ENCODE results near the gene LYAR. TPM values are rescaled to one million over a fixed set of nuclear protein-coding genes. Genes with fewer than 3 reads are reported as not detected.
"Not testable (repeated sequence)": the region's sequence is repeated elsewhere in the genome, so short reads cannot be mapped to it uniquely, and the experiment has no call there.

LYAR gene
- total and polyA plus RNA-seq, 2 donors (not counting 3 experiments of a cell fraction or from before 2014, with no cell fraction given): 4.2 to 24.6 TPM

DNA sequence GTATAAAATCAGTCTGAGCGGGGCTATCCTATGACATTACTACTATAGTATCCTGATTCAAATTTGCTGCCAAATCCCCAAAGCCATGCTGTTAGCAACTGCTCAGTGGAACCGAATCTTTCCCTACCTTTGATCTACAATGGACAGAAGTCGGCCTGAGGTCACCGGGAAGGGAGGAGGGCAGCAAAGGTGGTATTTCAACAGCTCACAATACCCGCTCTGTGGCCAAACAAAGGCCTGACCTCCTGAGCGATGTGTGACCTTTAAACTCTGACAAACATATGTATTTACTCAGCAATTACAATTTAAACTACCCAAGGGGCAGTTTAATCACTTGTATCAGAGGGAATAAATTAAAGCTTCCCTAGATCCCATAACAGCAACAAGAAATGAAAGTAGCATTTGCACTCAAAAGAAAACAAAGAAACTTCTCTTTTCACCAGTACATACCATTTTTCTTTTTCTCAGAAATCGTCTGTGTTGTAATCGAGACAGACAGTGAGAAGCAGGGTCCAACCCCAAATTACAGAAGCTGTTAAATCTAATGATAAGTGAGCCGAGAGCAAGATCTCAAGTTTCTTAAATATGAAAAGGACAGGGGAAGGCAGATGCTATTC lies 30.4 kb downstream of the LYAR start:
- intact Hi-C loops (cut with micrococcal nuclease): loop anchor here (1.0 kb wide), 2 partner anchors 76 to 171 kb away; no protein-coding TSS in a partner anchor

DNA sequence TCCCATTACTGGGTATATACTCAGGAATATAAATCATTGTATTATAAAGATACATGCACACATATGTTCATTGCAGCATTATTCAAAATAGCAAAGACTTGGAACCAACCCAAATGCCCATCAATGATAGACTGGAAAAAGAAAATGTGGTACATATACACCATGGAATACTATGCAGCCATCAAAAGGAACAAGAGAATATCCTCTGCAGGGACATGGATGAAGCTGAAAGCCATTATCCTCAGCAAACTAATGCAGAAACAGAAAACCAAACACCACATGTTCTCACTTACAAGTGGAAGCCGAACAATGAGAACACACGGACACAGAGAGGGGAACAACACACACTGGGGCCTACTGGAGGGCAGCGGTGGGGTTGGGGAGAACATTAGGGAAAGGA lies 32.2 kb downstream of the LYAR start:
- FAIRE-seq; dilution Hi-C loops (cut with MboI; ENCODE audit: extremely low pct_ligation_motif_present, low sequenced_read_pairs); H3K27ac ChIP-seq (ENCODE audit: insufficient read depth, low read depth, low read length); H3K9ac ChIP-seq (replicated peaks; ENCODE audit: extremely low read depth, insufficient read depth, low read length); H3K4me2 ChIP-seq (ENCODE audit: insufficient read depth, low read length); DNase-seq (ENCODE audit: low read depth, low spot score); H3K36me3 ChIP-seq (ENCODE audit: control insufficient read depth in 2 of 2, extremely low read depth in 1 of 2, insufficient read depth in 2 of 2, low read length in 2 of 2); H3K4me3 ChIP-seq (replicated peaks in 1 of 3; ENCODE audit: insufficient read depth in 1 of 3, low read depth in 1 of 3, low read length in 3 of 3); H3K9me1 ChIP-seq (replicated peaks; ENCODE audit: control insufficient read depth, extremely low read depth, insufficient read depth, low read length); H3K27me3 ChIP-seq (ENCODE audit: control insufficient read depth in 2 of 2, insufficient read depth in 2 of 2, low read length in 2 of 2); H3K79me2 ChIP-seq (ENCODE audit: control insufficient read depth, insufficient read depth, low read length); BruUV-seq (replicated peaks); H3K9me3 ChIP-seq (replicated peaks; ENCODE audit: control insufficient read depth, insufficient read depth, low read length); H4K20me1 ChIP-seq (replicated peaks; ENCODE audit: control insufficient read depth, extremely low read depth, insufficient read depth, low read length); intact Hi-C loops (cut with micrococcal nuclease); POLR2A ChIA-PET; H2AFZ ChIP-seq (ENCODE audit: low read depth, low read length); H3K4me1 ChIP-seq (ENCODE audit: control insufficient read depth, extremely low read depth, insufficient read depth, low read length): not testable (repeated sequence)
- CTCF ChIA-PET: interaction anchor here (4.2 kb wide), 1 partner anchor 77 kb away, joined by 89 read pairs; no protein-coding TSS in a partner anchor

More for the DNA sequence above, 30.4 kb downstream of the LYAR start:
- DNase-seq (ENCODE audit: low read depth, low spot score): no peak
- Histone ChIP-seq H3K4me2 (ENCODE audit: insufficient read depth, low read length) (no peak overlapping the region), H3K4me1 (ENCODE audit: control insufficient read depth, extremely low read depth, insufficient read depth, low read length) (no peaks in the 10 kb centered on the region), H3K4me3 (replicated peaks in 1 of 3; ENCODE audit: insufficient read depth in 1 of 3, low read depth in 1 of 3, low read length in 3 of 3) (no peak overlapping the region), H3K9me1 (replicated peaks; ENCODE audit: control insufficient read depth, extremely low read depth, insufficient read depth, low read length) (no peaks in the 10 kb centered on the region), H3K79me2 (ENCODE audit: control insufficient read depth, insufficient read depth, low read length) (no peaks in the 10 kb centered on the region), H3K36me3 (ENCODE audit: control insufficient read depth in 2 of 2, extremely low read depth in 1 of 2, insufficient read depth in 2 of 2, low read length in 2 of 2) (no peaks in the 10 kb centered on the region), H3K27me3 (ENCODE audit: control insufficient read depth in 2 of 2, insufficient read depth in 2 of 2, low read length in 2 of 2) (no peaks in the 10 kb centered on the region), H3K9ac (replicated peaks; ENCODE audit: extremely low read depth, insufficient read depth, low read length) (no peak overlapping the region), H3K9me3 (replicated peaks; ENCODE audit: control insufficient read depth, insufficient read depth, low read length) (no peaks in the 10 kb centered on the region), H3K27ac (ENCODE audit: insufficient read depth, low read depth, low read length) (no peak overlapping the region), H2AFZ (ENCODE audit: low read depth, low read length) (peak overlapping the region; percentile 25), H4K20me1 (replicated peaks; ENCODE audit: control insufficient read depth, extremely low read depth, insufficient read depth, low read length) (no peaks in the 10 kb centered on the region)
- POLR2A ChIA-PET: no interaction called here
- TF ChIP-seq FOS (IDR thresholded peaks at IDR 0.05; ENCODE audit: borderline replicate concordance, insufficient read depth, low read length) (no peak), POLR2AphosphoS5 (IDR thresholded peaks at IDR 0.05; ENCODE audit: insufficient read depth, low read depth, low read length) (no peak), MYC (IDR thresholded peaks at IDR 0.05; ENCODE audit: low read depth, low read length) (no peak), GATA2 (IDR thresholded peaks at IDR 0.05; ENCODE audit: insufficient read depth, insufficient read length, low read depth, low read length) (no peak), EZH2 (IDR thresholded peaks at IDR 0.05; ENCODE audit: borderline replicate concordance, low read depth, low read length, severe bottlenecking) (no peak), POLR2A (IDR thresholded peaks at IDR 0.05; ENCODE audit: low read depth, low read length) (no peak), MAX (IDR thresholded peaks at IDR 0.05; ENCODE audit: insufficient read depth, insufficient read length) (no peak), JUN (IDR thresholded peaks at IDR 0.05; ENCODE audit: borderline replicate concordance, insufficient read depth, insufficient read length, low read depth) (no peak)
- TF ChIP-seq, protein P1, sequence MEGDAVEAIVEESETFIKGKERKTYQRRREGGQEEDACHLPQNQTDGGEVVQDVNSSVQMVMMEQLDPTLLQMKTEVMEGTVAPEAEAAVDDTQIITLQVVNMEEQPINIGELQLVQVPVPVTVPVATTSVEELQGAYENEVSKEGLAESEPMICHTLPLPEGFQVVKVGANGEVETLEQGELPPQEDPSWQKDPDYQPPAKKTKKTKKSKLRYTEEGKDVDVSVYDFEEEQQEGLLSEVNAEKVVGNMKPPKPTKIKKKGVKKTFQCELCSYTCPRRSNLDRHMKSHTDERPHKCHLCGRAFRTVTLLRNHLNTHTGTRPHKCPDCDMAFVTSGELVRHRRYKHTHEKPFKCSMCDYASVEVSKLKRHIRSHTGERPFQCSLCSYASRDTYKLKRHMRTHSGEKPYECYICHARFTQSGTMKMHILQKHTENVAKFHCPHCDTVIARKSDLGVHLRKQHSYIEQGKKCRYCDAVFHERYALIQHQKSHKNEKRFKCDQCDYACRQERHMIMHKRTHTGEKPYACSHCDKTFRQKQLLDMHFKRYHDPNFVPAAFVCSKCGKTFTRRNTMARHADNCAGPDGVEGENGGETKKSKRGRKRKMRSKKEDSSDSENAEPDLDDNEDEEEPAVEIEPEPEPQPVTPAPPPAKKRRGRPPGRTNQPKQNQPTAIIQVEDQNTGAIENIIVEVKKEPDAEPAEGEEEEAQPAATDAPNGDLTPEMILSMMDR (IDR thresholded peaks at IDR 0.05; ENCODE audit: extremely low read depth in 1 of 2, insufficient read depth in 1 of 2, low read depth in 1 of 2, low read length in 2 of 2): no peak
- FAIRE-seq: no peak
- CTCF ChIA-PET: interaction anchor here (0.8 to 4.2 kb wide), 22 partner anchors 8 to 172 kb away, joined by 3 to 89 read pairs (median 5); no protein-coding TSS in a partner anchor
- BruUV-seq (replicated peaks): no TSS peak
- dilution Hi-C loops (cut with MboI; ENCODE audit: extremely low pct_ligation_motif_present, low sequenced_read_pairs): no loop called here
